ENCODE data around the gene ADGRL1.

- TF ChIP-seq CTCF (IDR thresholded peaks at IDR 0.05) (no peak), POLR2A (IDR thresholded peaks at IDR 0.05) (no peak)
Observed at GRCh38 chr19:14158276-14159023, 47.5 kb downstream of the ADGRL1 start.

Data from right lobe of liver (tissue), 4 donors.